ENCODE data around the gene KHDRBS2.

DNA sequence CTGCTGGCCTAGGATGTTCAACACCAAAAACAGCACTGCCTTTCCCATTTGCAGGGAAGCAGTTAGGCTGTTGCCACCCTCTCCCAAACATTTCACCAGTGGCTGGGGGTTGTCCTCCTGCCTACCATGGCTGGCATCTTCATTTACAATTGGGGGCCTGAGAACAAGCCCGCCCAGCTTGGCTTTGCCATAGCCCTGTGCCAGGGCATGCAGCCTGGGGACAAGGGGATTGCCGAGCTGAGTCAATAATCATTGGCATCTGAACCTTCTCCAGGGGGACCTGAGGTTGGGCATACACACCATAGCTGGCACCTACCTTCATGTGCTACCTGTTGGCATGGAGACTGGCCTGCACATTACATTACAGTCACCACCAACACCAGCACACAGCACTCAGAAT is 345.1 kb downstream of the KHDRBS2 start:
- TF ChIP-seq, protein P1, sequence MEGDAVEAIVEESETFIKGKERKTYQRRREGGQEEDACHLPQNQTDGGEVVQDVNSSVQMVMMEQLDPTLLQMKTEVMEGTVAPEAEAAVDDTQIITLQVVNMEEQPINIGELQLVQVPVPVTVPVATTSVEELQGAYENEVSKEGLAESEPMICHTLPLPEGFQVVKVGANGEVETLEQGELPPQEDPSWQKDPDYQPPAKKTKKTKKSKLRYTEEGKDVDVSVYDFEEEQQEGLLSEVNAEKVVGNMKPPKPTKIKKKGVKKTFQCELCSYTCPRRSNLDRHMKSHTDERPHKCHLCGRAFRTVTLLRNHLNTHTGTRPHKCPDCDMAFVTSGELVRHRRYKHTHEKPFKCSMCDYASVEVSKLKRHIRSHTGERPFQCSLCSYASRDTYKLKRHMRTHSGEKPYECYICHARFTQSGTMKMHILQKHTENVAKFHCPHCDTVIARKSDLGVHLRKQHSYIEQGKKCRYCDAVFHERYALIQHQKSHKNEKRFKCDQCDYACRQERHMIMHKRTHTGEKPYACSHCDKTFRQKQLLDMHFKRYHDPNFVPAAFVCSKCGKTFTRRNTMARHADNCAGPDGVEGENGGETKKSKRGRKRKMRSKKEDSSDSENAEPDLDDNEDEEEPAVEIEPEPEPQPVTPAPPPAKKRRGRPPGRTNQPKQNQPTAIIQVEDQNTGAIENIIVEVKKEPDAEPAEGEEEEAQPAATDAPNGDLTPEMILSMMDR (IDR thresholded peaks at IDR 0.05): no peak
- TF ChIP-seq POLR2A (IDR thresholded peaks at IDR 0.05): no peak
